HG02943 (cell line): ENCODE data around the gene ABCA8.
"Not testable (repeated sequence)": the region's sequence is repeated elsewhere in the genome, so short reads cannot be mapped to it uniquely, and the experiment has no call there.

ENCODE experiments used
- ATAC-seq: cut with Tn5 transposase; IDR thresholded peaks from one replicate; pipeline ENCODE4 v1.9.1; 2021; ENCODE audit warnings: mild to moderate bottlenecking, low read depth, moderate library complexity; ENCODE audit not compliant: unreplicated experiment

Gene ABCA8

DNA sequence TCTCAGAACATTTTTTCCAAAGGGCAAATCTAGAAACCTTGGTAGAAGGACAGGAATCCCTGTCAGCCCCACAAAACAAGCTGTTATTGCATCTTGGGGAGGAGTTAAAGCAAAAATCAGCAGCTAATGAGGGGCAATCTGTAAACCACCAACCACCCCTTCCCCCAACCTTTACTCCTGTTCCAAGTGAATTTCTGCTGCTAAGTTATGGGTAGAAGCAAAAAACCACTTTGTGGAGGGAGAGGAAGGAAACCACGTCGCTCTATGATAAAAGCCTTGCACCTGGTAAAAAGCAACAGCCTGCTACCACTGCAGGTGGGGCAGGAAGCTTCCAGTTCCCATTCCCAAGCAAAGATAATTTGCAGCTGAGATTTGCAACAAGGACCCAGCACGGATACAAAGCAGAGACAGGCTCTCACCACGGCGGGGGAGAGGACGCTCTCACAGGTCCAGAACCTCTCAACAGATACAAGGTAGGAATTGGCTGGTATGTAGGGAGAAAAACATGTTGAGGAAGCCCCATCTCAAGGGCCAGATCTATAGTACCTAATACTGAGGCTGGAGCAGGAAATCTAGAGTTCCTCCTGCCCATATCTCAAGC, 10.7 kb downstream of the ABCA8 start:
- ATAC-seq, result no peak

GRCh38 chr17:68943812-68944182, 11.4 kb downstream of the ABCA8 start:
- ATAC-seq, result not testable (repeated sequence)

GRCh38 chr17:68943123-68943811, 11.9 kb downstream of the ABCA8 start:
- no peak for ATAC-seq

DNA sequence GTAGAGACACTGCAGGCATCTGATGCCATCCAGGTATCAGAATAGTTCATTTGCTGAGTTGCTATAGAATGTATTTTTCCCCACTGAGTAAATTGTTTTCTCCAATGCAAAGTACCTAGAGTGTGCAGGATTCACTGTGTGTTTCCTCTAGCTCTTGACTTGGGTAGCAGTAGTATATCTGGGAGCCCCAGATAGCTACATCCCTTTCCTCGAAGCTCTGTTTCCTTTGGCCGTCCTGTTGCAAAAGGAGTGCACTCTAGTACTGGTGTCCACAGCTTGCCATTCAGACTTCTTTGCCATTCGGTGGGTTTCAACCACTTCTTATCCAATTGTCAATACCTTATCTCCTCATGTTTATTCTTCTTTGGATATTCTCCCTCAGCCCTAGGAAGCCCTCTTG, 12.8 kb downstream of the ABCA8 start:
- no peak for ATAC-seq

DNA sequence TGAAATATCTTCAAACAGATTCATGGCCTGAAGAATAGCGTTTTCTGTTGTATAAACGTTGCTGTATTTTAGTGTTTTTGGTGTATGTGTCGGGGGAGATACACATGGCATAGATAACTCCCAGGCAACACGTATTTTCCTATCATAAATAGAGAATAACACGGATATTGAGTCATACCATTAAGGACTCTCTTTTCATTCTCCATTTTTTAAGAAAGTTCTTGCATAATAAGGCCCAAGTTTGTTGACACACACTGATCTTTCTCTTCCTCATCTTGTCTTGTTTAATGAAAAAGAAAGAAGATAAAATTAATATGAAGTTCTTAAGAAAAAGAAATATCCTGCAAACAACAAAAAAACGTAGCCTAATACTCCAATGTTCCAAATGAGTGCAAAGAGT, 13.4 kb downstream of the ABCA8 start:
- ATAC-seq, result no peak

DNA sequence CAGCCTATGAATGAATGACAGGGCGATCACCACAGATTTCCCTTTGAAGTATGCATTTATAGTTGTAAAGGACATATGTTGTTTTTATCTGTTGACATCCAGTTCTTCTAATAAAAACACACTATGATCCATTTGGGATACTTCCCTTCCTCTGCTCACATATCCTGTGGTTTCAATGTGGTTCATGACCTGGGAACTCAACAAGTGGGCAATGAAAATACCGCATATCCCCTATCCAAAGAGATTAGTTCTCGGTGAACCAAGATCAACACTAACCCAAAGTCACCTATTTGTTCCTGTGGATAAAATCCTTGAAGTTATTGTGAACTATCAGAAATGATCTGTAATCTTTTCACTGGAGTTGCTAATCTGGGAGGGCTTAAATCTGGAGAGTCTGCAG, 16.0 kb downstream of the ABCA8 start:
- no peak for ATAC-seq

DNA sequence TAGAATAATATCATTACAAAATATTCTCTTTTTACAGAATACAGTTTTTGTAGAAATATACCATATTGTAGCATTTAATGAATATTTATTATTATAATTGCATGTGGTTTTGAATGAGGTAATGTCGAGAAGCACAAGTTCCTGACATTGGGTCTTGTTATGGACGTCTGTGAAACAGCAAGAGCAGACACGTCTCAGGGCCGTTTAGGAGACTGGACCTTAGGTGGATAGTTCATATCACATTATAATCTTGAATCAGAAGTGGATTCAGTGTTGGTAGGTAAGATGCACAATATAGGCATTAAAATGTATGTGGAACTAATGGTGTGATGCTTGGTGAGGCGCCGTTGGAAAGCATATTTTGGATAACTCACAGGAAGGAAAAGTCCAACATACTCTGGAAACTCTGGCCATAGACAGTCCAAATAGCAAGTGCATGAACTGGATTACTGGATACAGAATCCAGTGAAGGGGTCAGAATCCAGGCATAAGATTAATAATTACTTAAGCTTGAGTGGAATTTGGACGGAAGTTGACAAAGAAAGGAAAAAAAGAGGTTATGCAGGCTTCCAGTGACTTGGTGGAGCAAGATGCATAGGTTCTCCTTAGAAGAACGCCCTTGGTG, 17.2 kb downstream of the ABCA8 start:
- ATAC-seq, result no peak

GRCh38 chr17:68927516-68927915, 27.7 kb downstream of the ABCA8 start:
- ATAC-seq, result no peak

- ATAC-seq, result no peak
Observed at GRCh38 chr17:68924793-68925720, 30.1 kb downstream of the ABCA8 start.

DNA sequence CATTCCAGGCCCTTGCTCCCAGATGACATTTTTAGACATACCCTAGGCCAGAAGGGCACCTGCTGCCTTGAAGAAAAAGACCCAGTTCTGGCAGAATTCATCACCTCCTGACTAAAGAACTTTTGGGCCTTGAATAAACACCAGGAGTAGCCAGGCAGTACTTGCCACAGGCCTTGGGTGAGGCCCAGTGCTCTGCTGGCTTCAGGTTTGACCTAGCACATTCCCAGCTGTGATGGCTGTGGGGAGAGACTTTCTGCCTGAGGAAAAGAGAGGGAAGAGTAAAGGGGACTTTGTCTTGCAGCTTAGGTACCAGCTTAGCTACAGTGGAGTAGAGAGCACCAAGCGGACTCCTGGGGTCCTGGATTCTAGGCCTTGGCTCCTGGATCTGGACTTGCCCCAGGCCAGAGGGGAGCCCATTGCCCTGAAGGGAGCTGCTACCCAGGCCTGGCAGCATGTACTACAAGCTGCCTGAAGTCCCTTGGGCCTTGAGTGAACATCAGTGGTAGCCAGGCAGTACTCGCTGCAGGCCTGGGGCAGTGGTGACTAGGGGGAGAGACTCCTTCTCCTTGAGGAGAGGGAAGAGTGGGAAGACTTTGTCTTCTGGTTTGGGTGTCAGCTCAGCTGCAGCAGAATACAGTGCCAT, 44.3 kb downstream of the ABCA8 start:
- ATAC-seq, result no peak

GRCh38 chr17:68910251-68910705, 44.9 kb downstream of the ABCA8 start:
- no peak for ATAC-seq

GRCh38 chr17:68909066-68909465, 46.1 kb downstream of the ABCA8 start:
- no peak for ATAC-seq

GRCh38 chr17:68908045-68908444, 47.1 kb downstream of the ABCA8 start:
- no peak for ATAC-seq

GRCh38 chr17:68906638-68907037, 48.6 kb downstream of the ABCA8 start:
- ATAC-seq, result no peak

DNA sequence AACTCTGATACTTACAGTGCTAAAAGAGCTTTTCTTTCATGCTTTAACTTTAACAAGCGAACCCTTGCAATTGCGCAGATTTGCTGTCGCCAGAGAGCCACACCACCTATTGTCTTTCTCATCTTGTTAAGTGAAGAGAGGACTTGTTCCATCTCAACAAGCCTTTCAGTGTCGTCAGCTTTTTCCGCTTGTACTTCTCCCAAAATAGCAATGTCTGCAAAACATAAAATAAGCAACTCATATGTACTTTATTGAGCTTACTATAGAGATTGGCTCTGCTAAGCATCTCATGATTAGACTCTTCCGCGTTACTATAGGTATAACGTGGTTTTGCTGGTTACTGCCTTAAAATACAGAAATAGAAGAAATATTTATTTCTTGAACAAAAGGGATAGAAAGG, 51.9 kb downstream of the ABCA8 start:
- ATAC-seq, result no peak

GRCh38 chr17:68897557-68897956, 57.6 kb downstream of the ABCA8 start:
- no peak for ATAC-seq

GRCh38 chr17:68892658-68893057, 62.5 kb downstream of the ABCA8 start:
- ATAC-seq, result no peak

GRCh38 chr17:68892193-68892592, 63.0 kb downstream of the ABCA8 start:
- ATAC-seq, result no peak

- no peak for ATAC-seq
Observed at GRCh38 chr17:68886401-68886800, 68.8 kb downstream of the ABCA8 start.

DNA sequence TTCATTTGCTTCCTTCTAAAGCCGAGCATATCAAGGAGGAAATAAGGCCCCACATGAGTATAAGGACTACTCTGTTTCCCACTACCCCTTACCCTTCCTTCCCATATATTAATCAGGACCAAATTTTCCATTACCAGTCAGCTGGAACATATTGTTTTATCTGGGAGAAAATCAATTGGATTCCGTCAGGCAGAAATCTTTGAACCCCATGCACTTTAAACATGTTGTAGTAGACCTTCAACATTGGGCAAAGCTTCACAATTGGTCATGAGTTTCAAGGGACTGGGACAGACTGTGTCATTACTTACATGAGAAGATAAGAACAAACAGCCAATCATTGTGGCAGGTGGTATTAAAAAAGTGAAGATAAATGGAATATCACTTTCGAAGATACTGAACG, 70.3 kb downstream of the ABCA8 start:
- ATAC-seq, result no peak
